Ovary (tissue), 9 donors: ENCODE results near the gene DIP2C. TPM values are rescaled to one million over a fixed set of nuclear protein-coding genes. Genes with fewer than 3 reads are reported as not detected.

Source experiments
- DNase-seq, 5 donors: peaks; one replicate each; pipeline ENCODE4 v3.0.0-alpha.2; 2019 to 2020
- H3K27ac ChIP-seq, 2 donors: fragments of 200-600 bp; one replicate each; pipeline versions ENCODE4 v1.5.1 to v1.8.0; 2019 to 2022
- H3K27me3 ChIP-seq: fragments of 200-600 bp; one replicate; pipeline ENCODE4 v1.8.0; 2022
- H3K36me3 ChIP-seq: fragments of 200-600 bp; sonication (generic); one replicate; pipeline ENCODE4 v1.5.1; 2019
- H3K4me1 ChIP-seq: one replicate; pipeline ENCODE4 v1.8.1; 2013; ENCODE audit warnings: mild to moderate bottlenecking, moderate library complexity; ENCODE audit not compliant: insufficient read depth
- H3K4me3 ChIP-seq: fragments of 200-600 bp; sonication (generic); one replicate; pipeline ENCODE4 v1.5.1; 2017
- H3K9me3 ChIP-seq, 2 donors: fragments of 200-600 bp in 1 of 2; sonication (generic) in 1 of 2; one replicate each; pipeline versions ENCODE4 v1.5.1 to v1.8.1; 2013 to 2019; ENCODE audit warnings: mild to moderate bottlenecking in 1 of 2, moderate library complexity in 1 of 2
- EP300 ChIP-seq: sonication (generic); formaldehyde crosslinking; IDR thresholded peaks from one replicate; pipeline ENCODE4 v1.6.1; 2017; ENCODE audit warnings: antibody characterized with exemption
- POLR2A ChIP-seq: fragments of 450-650 bp; IDR thresholded peaks from one replicate; pipeline ENCODE4 v1.6.1; 2017; ENCODE audit warnings: antibody characterized with exemption, mild to moderate bottlenecking, moderate library complexity
- WGBS, 3 donors: extraction: QIAGEN DNeasy Blood & Tissue Kit in 1 of 3; methylation state at CpG; one replicate each; pipeline versions ENCODE4 v1.1.5 to v1.1.7; 2013 to 2017; 5-methylcytosine and 5-hydroxymethylcytosine counted together
- intact Hi-C, 4 donors: fragments of 100-400 bp; cut with DNase I; formaldehyde crosslinking; loops; one replicate each; pipeline versions ENCODE4 v1.11.0 to v1.15.1; 2022 to 2023
- polyA plus RNA-seq, 2 donors: library from polyadenylated mRNA; stranded (reverse); fragments of 200-250 nt in 1 of 2; fragments of 350-450 nt in 1 of 2; fragmentation: Illumina TruSeq in 1 of 2; extraction: RNeasy Lipid Tissue Mini Kit (QIAGEN cat#74804) in 1 of 2; gene quantifications; one replicate each; pipeline ENCODE4 v1.2.3, GENCODE V29; 2013 to 2014
- total RNA-seq, 7 donors: library from RNA; depleted of rRNA in 2 of 7; stranded (reverse); fragments of >200 nt in 2 of 7; fragmentation: NEBNext Ultra II Directional in 3 of 7; extraction: Animal tissue kit (Norgen Biotek cat#: 25700) in 3 of 7; gene quantifications; one replicate each; pipeline versions ENCODE4 v1.1.0 to v1.2.4, GENCODE V29; 2016 to 2023
- TF ChIP-seq, protein P1 (sequence below), 3 donors: fragments of 450-650 bp in 2 of 3; fragments of 200-600 bp in 1 of 3; IDR thresholded peaks; one replicate each; pipeline versions ENCODE4 v1.5.1 to v1.8.0; 2016 to 2022; ENCODE audit warnings: antibody characterized with exemption in 3 of 3, mild to moderate bottlenecking in 1 of 3
- donor health status: DM: no; HTN: no; CAD: no; lungs with moderate emphysema.
- donor health status: DM: no; HTN: no; CAD: no.
- donor health status: Bipolar disorder and iron deficiency.
- donor health status: DM: yes; HTN: yes; CAD: no.
- donor health status: DM: no; HTN: no; CAD: no.
- donor health status: DM: yes; HTN: yes; CAD: no.

Gene DIP2C
- total and polyA plus RNA-seq, 9 donors, result 10.1 to 29.4 (median 22.2) TPM

DNA sequence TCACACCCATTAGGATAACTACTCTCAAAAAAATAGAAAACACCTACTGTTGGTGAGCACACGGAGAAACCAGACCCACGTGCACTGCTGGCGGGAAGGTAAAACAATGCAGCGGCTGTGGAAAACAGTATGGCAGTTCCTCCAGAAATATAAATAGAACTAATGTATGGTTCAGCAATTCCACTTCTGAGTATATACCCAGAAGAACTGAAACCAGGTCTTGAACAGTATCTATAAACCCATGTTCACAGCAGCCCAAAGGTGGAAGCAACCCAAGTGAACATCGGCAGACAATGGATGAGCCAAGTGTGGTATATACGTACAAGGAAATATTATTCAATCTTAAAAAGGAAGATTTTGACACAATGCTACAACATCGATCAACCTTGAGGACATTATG is 389.5 kb downstream of the DIP2C start:
- no peak for DNase-seq
- no peak for TF ChIP-seq POLR2A
- no peak for TF ChIP-seq EP300
- TF ChIP-seq, protein P1, sequence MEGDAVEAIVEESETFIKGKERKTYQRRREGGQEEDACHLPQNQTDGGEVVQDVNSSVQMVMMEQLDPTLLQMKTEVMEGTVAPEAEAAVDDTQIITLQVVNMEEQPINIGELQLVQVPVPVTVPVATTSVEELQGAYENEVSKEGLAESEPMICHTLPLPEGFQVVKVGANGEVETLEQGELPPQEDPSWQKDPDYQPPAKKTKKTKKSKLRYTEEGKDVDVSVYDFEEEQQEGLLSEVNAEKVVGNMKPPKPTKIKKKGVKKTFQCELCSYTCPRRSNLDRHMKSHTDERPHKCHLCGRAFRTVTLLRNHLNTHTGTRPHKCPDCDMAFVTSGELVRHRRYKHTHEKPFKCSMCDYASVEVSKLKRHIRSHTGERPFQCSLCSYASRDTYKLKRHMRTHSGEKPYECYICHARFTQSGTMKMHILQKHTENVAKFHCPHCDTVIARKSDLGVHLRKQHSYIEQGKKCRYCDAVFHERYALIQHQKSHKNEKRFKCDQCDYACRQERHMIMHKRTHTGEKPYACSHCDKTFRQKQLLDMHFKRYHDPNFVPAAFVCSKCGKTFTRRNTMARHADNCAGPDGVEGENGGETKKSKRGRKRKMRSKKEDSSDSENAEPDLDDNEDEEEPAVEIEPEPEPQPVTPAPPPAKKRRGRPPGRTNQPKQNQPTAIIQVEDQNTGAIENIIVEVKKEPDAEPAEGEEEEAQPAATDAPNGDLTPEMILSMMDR (IDR thresholded peaks at IDR 0.05), result no peak
- WGBS, 3 donors, result 96 to 98% (median 98%) methylated on average over 7 of the region's 7 CpGs
- intact Hi-C loops, result no loop called here
- no peaks in the 10 kb centered on the region for H3K9me3 ChIP-seq
- H3K4me3 ChIP-seq, result no peak overlapping the region
- no peaks in the 10 kb centered on the region for H3K4me1 ChIP-seq
- H3K27ac ChIP-seq, result no peak overlapping the region
- H3K27me3 ChIP-seq, result no peaks in the 10 kb centered on the region
- no peaks in the 10 kb centered on the region for H3K36me3 ChIP-seq

DNA sequence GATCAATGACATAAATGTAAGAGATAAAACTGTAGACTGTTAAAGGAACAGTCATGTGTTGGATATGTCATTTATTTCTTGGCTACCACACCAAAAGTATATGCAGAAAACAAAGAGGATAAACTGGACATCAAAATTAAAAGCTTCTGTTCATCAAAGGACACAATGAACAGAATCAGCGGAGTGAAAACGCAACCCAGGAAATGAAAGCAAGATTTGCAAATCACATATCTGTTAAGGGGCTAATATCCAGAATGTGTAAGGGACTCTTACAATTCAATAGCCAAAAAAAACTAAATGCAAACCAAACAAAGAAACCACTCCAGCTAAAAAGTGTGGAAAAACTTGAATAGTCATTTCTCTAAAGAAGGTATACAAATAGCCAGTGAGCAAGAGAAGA is 390.0 kb downstream of the DIP2C start:
- Histone ChIP-seq H3K36me3 (no peaks in the 10 kb centered on the region), H3K4me1 (no peaks in the 10 kb centered on the region), H3K27ac (no peak overlapping the region), H3K4me3 (no peak overlapping the region), H3K9me3 (no peaks in the 10 kb centered on the region), H3K27me3 (no peaks in the 10 kb centered on the region)
- DNase-seq, result no peak
- 96 to 99% (median 97%) methylated on average over 2 of the region's 2 CpGs for WGBS, 3 donors
- TF ChIP-seq POLR2A (no peak), EP300 (no peak)
- TF ChIP-seq, protein P1 (IDR thresholded peaks at IDR 0.05), result no peak
- intact Hi-C loops, result no loop called here

DNA sequence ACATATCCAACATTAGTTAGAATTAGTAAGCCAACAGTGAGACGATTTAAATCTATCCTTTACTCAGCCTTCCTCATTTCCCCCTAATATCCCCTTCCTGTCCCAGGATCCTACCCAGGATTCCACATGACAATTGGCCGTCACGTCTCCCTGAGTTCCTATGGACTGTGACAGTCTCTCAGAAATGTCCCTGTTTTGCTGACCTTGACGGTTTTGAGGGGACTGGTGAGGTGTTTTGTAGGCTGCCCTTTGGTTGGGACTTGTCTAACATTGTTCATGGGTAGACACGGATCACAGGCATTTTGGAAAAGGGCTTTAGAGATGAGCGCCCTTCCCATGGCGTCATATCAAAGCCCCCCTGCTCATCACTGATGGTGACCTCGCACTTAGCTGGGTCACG is 391.4 kb downstream of the DIP2C start:
- no peaks in the 10 kb centered on the region for H3K36me3 ChIP-seq
- no peak overlapping the region for H3K4me3 ChIP-seq
- no peaks in the 10 kb centered on the region for H3K27me3 ChIP-seq
- WGBS, 3 donors, result 84 to 89% (median 85%) methylated on average over 9 of the region's 9 CpGs
- no peaks in the 10 kb centered on the region for H3K4me1 ChIP-seq
- intact Hi-C loops, result no loop called here
- DNase-seq, result no peak
- no peaks in the 10 kb centered on the region for H3K9me3 ChIP-seq
- H3K27ac ChIP-seq, result no peak overlapping the region
- TF ChIP-seq EP300, result no peak
- TF ChIP-seq POLR2A, result no peak
- TF ChIP-seq, protein P1 (IDR thresholded peaks at IDR 0.05), result no peak

DNA sequence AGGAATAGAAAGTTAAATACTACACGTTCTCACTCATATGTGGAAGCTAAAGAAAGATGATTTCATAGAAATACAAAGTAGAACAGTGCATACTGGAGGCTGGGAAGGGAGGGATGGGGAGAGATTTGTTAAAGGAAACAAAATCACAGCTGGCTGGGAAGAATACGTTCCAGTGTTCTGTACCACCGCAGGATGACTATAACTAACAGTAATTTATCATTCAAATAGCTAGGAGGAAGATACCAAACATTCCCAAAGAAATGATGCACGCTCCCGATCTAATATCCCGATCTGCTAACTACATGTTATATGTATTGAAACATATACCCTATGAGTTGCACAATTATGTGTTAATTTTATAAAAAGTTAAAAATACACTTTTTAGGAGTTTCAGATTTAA is 391.9 kb downstream of the DIP2C start:
- no peaks in the 10 kb centered on the region for H3K36me3 ChIP-seq
- DNase-seq, result no peak
- no peak overlapping the region for H3K4me3 ChIP-seq
- H3K27ac ChIP-seq, result peak overlapping the region in 1 of 2 donors; percentile 38
- WGBS, 3 donors, result 8 to 9% (median 8%) methylated on average over 6 of the region's 6 CpGs
- H3K27me3 ChIP-seq, result no peaks in the 10 kb centered on the region
- no peaks in the 10 kb centered on the region for H3K9me3 ChIP-seq
- TF ChIP-seq, protein P1 (IDR thresholded peaks at IDR 0.05), result no peak
- TF ChIP-seq POLR2A (no peak), EP300 (no peak)
- no peaks in the 10 kb centered on the region for H3K4me1 ChIP-seq
- intact Hi-C loops, result no loop called here

DNA sequence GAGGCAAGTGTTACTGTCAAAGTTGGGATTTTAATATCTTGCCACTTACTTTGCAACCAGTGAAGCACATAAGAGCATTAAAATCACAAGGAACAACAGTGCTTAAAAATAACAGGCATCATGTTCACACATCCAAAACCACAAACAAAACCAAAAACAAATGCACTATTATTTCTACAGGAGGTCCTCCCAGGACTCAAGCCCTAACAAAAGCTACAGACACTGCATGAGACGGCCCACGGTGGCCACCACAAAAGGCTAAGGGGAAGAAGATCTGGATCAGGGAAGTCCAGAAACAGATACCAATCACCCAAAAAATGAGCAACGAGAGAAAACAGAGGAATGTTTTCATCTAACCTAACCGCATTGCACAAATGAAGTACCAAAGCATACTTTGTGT is 395.8 kb downstream of the DIP2C start:
- Histone ChIP-seq H3K27ac (no peak overlapping the region), H3K4me3 (no peak overlapping the region), H3K36me3 (no peaks in the 10 kb centered on the region), H3K27me3 (no peaks in the 10 kb centered on the region), H3K9me3 (no peaks in the 10 kb centered on the region), H3K4me1 (no peaks in the 10 kb centered on the region)
- intact Hi-C loops, result no loop called here
- no peak for TF ChIP-seq EP300
- no peak for TF ChIP-seq POLR2A
- TF ChIP-seq, protein P1 (IDR thresholded peaks at IDR 0.05), result no peak
- WGBS, 3 donors, result 41 to 55% (median 43%) methylated on average over 4 of the region's 4 CpGs
- no peak for DNase-seq
